Stimulated activated naive CD4-positive, alpha-beta T cell treated with Interleukin-2 at 50 U/mL for 16 hours (primary cell): Measurements from ENCODE around the gene WIPF1.

ENCODE experiments used
- DNase-seq: peaks from one replicate; lab custom pipeline; 2025; lab: John Stamatoyannopoulos, UW

WIPF1 gene

GRCh38 chr2:174535757-174536703 is 61.6 kb downstream of the WIPF1 start:
- DNase-seq: no peak

GRCh38 chr2:174535083-174535482 is 62.5 kb downstream of the WIPF1 start:
- DNase-seq: no peak

DNA sequence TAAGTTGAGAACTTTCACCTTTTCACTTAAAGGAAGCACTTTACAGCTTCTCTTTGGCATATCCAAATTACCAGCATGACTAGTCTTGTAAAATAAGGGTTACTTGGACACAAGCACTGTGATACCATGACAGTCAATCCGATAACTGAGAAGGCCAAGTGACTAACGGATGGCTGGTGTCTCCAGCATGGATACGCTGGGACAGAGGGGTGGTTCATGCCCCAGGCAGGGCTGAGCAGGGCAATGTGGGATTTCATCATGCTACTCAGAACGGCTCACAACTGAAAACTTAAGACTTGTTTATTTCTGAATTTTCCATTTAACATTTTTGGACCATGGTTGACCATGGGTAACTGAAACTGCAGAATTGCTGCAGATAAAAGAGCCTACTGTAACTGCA is 67.7 kb downstream of the WIPF1 start:
- DNase-seq: no peak

DNA sequence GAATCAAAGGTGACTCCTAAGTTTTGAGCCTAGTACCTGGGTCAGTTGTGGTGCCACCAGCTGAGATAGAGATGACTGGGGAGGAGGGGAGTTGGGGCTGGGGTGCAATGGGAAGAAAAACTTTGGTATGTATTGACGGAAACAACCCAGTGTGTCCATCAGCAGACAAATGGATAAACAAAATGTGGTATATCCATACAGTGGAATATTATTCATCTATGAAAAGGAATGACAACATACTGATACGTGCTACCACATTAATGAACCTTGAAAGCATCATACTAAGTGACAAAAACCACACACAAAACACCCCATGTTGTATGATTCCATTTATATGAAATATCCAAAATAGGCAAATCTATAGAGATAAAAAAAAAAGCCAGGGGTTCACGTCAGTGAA is 69.6 kb downstream of the WIPF1 start:
- DNase-seq: no peak

- no peak for DNase-seq
These were observed 70.4 kb downstream of the WIPF1 start for GRCh38 chr2:174527101-174527721.

- DNase-seq: no peak
These were observed 73.1 kb downstream of the WIPF1 start for GRCh38 chr2:174524527-174524926.

GRCh38 chr2:174522553-174522952 is 75.1 kb downstream of the WIPF1 start:
- no peak for DNase-seq

DNA sequence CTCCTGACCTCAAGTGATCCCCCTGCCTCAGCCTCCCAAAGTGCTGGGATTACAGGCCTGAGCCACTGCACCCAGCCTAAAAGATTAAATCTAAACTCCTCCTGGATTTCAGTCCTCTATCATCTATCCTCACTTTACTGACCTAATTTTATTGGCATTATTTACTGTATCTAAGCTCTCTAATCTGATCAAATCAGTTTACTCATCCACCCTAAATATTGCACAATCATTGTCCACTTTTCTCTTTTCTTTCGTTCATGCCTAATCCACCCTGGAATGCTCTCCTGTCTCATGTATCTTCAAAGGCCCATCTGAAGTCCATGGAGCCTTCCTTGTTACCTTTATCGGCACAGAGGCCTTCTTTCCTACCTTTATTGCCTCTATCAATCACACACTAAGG is 79.2 kb downstream of the WIPF1 start:
- no peak for DNase-seq

DNA sequence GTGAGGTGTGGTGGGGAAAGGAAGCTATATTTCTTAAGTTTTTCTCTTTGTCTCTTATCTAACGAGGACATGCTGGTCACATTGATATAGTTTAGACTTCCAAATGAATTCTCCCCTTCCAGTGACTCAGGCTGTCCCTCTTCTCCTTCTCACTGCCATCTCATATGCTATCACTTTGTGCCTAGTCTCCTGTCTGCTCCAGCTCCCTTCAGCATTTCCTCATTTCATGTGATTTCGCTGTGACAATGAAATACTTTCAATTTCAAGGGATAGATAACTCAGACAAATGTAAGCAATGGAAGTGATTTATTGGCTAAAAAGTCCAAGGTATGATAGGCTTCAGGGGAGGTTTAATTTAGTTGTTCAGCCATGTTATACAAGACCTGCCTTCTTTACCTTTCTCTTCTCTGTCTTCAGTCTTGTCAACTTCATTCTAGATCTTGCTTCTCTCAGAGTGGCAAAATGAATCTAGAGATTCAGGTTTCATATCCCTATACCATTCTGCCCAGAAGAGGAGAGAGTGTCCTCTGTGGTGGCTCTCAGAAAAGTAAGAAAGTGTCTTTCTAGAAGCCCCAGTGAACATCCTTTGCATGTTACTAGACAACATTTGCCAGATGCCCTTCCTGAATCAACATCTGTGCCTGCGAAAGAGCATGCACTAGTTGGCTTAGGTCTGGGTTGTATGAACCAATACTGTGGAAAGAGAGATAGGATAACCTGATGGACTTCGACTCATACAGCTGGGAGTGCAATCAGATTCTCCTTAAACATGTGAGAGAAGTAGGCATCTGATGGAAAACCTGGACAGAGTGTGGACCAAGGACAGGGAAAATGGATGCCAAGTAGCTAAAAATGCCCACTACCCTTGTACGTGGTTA is 80.9 kb downstream of the WIPF1 start:
- DNase-seq: no peak

GRCh38 chr2:174512345-174512744 is 85.3 kb downstream of the WIPF1 start:
- no peak for DNase-seq

DNA sequence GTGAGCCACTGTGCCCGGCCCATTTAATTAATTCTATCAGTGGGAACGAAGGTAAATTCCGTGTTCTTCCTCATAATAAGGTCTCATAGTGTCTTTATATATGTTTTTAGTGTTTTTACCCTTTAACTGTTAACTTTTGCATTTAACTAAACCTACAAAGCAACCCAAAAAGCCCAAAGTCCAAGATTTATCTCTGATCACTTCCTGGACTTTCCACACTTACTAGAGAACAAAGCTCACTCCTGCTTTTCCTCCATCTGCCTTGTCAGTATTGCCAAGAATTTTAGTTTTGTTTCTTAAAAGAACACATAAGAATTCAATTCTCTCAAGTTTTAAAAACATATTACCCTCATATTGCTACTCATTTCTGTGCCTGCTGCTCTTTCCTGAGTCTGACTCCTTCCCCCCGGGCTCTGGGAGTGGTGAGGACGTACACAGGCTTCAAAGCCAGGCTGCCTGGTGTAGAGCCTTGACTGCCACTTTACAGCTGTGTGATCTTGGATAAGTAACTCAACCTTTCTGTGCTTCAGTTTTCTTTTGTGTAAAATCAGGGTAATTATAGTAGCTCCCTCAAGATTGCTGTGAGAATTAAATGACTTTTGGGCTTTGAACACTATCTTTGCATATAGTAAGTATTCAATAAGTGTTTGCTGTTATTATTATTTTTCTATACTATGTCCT is 85.9 kb downstream of the WIPF1 start:
- DNase-seq: no peak

- no peak for DNase-seq
These were observed 86.9 kb downstream of the WIPF1 start for GRCh38 chr2:174510583-174511189.
